ENCODE results near the gene ZCCHC2. TPM values are rescaled to one million over a fixed set of nuclear protein-coding genes. Genes with fewer than 3 reads are reported as not detected.

Gene ZCCHC2
- total RNA-seq, 1 experiment from 2014 or later, result 12.4 TPM

DNA sequence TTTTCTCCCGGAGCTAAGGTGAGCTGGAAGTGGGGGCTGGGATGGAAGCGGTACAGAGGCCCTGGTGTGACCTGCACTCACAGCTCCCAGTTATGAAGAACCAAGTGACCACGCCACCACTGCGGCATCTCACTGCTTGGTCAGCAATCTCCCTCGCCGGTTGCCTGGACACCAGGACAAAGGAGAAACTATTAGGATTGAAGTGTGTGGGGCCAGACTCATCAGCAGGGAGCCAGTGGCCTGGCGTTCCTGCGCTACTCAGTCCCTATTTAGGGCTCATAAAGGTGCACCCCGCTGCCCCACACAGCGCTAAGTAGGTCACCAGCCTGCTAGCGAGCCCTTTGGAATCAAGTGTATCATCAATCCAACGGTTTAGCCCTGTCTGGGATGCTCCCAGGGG lies 82.9 kb downstream of the ZCCHC2 start:
- H2BK20ac ChIP-seq (ENCODE audit: low read depth, low read length, poor library complexity, severe bottlenecking), result no peak overlapping the region
- no peak overlapping the region for H3K4me3 Mint-ChIP-seq
- H3T11ph ChIP-seq (ENCODE audit: low read length), result no peak overlapping the region
- DNase-seq, result no peak
- no peak overlapping the region for H4K91ac ChIP-seq (ENCODE audit: insufficient read length, low read depth, low read length)
- H3K18ac ChIP-seq (ENCODE audit: insufficient read length, low read depth, low read length), result no peak overlapping the region
- H2BK15ac ChIP-seq (ENCODE audit: low read depth, low read length), result no peak overlapping the region
- H3K79me1 ChIP-seq (ENCODE audit: insufficient read depth, low read depth, low read length, poor library complexity, severe bottlenecking), result no peaks in the 10 kb centered on the region
- no peak overlapping the region for H4K5ac ChIP-seq (ENCODE audit: insufficient read length, low read depth, low read length)
- no CpG with 5 or more reads among the region's 12 CpGs for WGBS (ENCODE audit: extremely low coverage, insufficient read length, low lambda C conversion rate)
- H3K14ac ChIP-seq (ENCODE audit: insufficient read depth, low read length), result no peak overlapping the region
- H3K79me2 ChIP-seq (ENCODE audit: insufficient read depth, low read length), result no peaks in the 10 kb centered on the region
- H4K8ac ChIP-seq (replicated peaks; ENCODE audit: insufficient read length, low read depth, low read length), result no peak overlapping the region
- H3K4ac ChIP-seq (ENCODE audit: low read depth, low read length), result no peak overlapping the region
- peaks cover 9% of the 10 kb centered on the region for H3K27me3 Mint-ChIP-seq (ENCODE audit: low read depth)
- H2BK120ac ChIP-seq (ENCODE audit: low read depth, low read length, poor library complexity, severe bottlenecking), result no peak overlapping the region
- no peaks in the 10 kb centered on the region for H3K9me3 Mint-ChIP-seq
- no peaks in the 10 kb centered on the region for H3K23me2 ChIP-seq (ENCODE audit: insufficient read length, low read depth, low read length, poor library complexity, severe bottlenecking)
- TF ChIP-seq, protein P1, sequence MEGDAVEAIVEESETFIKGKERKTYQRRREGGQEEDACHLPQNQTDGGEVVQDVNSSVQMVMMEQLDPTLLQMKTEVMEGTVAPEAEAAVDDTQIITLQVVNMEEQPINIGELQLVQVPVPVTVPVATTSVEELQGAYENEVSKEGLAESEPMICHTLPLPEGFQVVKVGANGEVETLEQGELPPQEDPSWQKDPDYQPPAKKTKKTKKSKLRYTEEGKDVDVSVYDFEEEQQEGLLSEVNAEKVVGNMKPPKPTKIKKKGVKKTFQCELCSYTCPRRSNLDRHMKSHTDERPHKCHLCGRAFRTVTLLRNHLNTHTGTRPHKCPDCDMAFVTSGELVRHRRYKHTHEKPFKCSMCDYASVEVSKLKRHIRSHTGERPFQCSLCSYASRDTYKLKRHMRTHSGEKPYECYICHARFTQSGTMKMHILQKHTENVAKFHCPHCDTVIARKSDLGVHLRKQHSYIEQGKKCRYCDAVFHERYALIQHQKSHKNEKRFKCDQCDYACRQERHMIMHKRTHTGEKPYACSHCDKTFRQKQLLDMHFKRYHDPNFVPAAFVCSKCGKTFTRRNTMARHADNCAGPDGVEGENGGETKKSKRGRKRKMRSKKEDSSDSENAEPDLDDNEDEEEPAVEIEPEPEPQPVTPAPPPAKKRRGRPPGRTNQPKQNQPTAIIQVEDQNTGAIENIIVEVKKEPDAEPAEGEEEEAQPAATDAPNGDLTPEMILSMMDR (conservative IDR thresholded peaks at IDR 0.05), result no peak
- H4K20me1 ChIP-seq (ENCODE audit: control insufficient read depth, insufficient read depth, insufficient read length), result no peaks in the 10 kb centered on the region
- H3K23ac ChIP-seq (ENCODE audit: insufficient read length, low read depth, low read length), result no peak overlapping the region
- H3K27ac ChIP-seq (ENCODE audit: insufficient read length, low read depth, low read length), result no peak overlapping the region
- peaks cover 25 to 33% of the 10 kb centered on the region in 2 experiments for H3K4me1 Mint-ChIP-seq
- no peak overlapping the region; a peak in 2 of 7 replicates for H3K27ac Mint-ChIP-seq
- no peaks in the 10 kb centered on the region; a peak in 1 of 7 replicates for H3K36me3 Mint-ChIP-seq (ENCODE audit: insufficient read depth in 1 of 3, low read depth in 3 of 3)
- no peak overlapping the region for H2AFZ ChIP-seq (ENCODE audit: low read length)
- no peak overlapping the region for H2AK5ac ChIP-seq (ENCODE audit: insufficient read length, low read length)
- no peak overlapping the region for H2BK5ac ChIP-seq (ENCODE audit: insufficient read length, low read length)
- H3K4me1 ChIP-seq (ENCODE audit: insufficient read depth, low read length), result peaks cover 4% of the 10 kb centered on the region; the same call in 1 of the 2 replicates
- no peak overlapping the region for H3K9ac ChIP-seq (ENCODE audit: extremely low read depth, insufficient read length, low read length)
- no peaks in the 10 kb centered on the region for H3K9me3 ChIP-seq (ENCODE audit: control insufficient read depth, low read depth, low read length)
- no peaks in the 10 kb centered on the region; the same call in 1 of the 2 replicates for H3K27me3 ChIP-seq (ENCODE audit: insufficient read depth, low read length)
- H3K4me2 ChIP-seq (ENCODE audit: insufficient read depth, insufficient read length, low read length), result no peak overlapping the region
- H3K56ac ChIP-seq (ENCODE audit: insufficient read length, low read depth, low read length), result no peak overlapping the region
- H2BK12ac ChIP-seq (ENCODE audit: insufficient read length, low read depth, low read length), result no peak overlapping the region

All from H9 (cell line).